ENCODE measurements around the gene GRAMD1B. TPM values are rescaled to one million over a fixed set of nuclear protein-coding genes. Genes with fewer than 3 reads are reported as not detected.
"Not testable (repeated sequence)": the region's sequence is repeated elsewhere in the genome, so short reads cannot be mapped to it uniquely, and the experiment has no call there.

Gene GRAMD1B
- total and polyA plus RNA-seq, 5 donors from 2014 or later = 1.7 to 10.8 (median 5.3) TPM

DNA sequence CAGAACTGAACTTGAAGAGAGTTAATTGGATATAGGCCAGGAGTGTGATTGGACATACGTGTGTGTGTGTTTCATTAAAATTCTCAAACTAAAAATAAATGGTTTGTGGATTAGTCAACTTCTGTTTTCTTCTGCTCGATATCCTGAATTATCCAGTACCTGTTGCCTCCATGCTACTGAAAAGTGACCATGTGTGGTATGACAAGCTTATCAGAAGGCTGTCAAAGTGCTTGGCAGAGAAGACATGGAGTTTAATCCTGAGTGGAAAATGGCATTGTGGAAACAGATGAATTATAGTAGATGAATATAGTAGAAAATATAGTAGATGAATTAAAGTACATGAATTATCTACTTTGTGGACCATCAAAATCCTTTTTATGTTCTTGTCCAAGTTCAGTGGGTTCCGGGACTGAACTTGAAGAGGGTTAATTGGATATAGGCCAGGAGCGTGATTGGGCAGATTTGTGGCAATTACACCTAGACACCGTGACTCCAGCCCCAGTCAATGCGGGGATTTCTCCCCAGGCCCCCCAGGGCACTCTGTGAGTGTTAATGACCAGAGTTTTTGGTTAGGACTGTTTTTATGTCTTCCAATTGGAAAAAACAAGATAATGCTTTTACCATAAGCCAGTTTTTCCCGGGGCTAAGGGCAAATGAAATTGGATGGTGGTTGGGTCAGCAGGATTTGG is 30.1 kb downstream of the GRAMD1B start:
- DNase-seq (no peak), ATAC-seq (ENCODE audit: low read depth in 2 of 2) (no peak)
- no peaks in the 10 kb centered on the region for H3K27me3 ChIP-seq (ENCODE audit: control insufficient read depth, insufficient read depth, low read length)
- H3K36me3 Mint-ChIP-seq = no peaks in the 10 kb centered on the region
- no peaks in the 10 kb centered on the region for H3K36me3 ChIP-seq (ENCODE audit: control insufficient read depth, insufficient read depth, low read length)
- no peaks in the 10 kb centered on the region for H3K27me3 Mint-ChIP-seq
- peaks cover 22% of the 10 kb centered on the region for H3K4me1 ChIP-seq (ENCODE audit: control insufficient read depth, insufficient read depth, low read length, poor library complexity, severe bottlenecking)
- H3K9me3 Mint-ChIP-seq = peaks cover 0 to 2% (median 0%) of the 10 kb centered on the region in 7 donors
- H3K4me1 Mint-ChIP-seq = peaks cover 0 to 29% (median 12%) of the 10 kb centered on the region in 4 donors
- no peak overlapping the region for H3K4me3 Mint-ChIP-seq
- H3K4me3 ChIP-seq (ENCODE audit: low read depth, low read length) = no peak overlapping the region
- no peaks in the 10 kb centered on the region for H3K9me3 ChIP-seq (ENCODE audit: control insufficient read depth in 2 of 2, low read length in 2 of 2)
- H3K27ac ChIP-seq (ENCODE audit: insufficient read depth, low read length, poor library complexity, severe bottlenecking) = no peak overlapping the region
- no peak overlapping the region for H3K27ac Mint-ChIP-seq

DNA sequence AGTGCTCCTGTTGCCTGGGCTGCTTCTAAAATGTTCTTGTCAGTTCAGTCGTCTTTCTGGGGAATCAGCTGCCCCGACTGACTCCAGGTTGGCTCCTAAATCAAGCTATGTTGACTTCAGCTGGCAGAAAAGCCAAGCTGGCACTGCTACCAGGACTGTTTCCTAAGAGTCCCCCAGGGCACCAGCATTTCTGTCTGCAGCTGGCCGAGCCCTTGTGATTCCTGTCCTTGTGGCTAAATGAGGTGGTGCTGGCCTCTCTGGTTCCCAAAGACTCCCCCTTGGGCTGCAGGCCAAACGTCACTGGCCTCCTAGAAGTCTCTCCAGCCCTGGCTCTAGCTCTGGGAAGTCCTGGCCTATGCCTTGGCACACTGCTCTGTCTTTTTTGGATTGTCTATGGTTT is 31.1 kb downstream of the GRAMD1B start:
- ATAC-seq (ENCODE audit: low read depth in 2 of 2) = no peak

DNA sequence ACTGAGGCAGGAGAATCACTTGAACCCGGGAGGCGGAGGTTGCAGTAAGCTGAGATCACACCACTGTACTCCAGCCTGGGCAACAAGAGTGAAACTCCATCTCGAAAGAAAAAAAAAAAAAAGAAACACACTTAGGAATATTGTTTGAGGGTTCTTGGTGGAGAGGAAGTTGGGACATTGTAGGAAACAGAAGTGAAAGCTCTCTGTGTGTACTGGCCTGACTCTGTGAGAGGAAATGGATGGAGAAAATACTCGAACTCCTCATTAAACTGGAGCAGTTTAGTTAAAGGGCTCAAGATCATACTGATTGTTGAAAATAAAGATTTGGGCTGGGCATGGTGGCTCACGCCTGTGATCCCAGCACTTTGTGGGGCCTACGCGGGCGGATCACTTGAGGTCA is 35.6 kb downstream of the GRAMD1B start:
- not testable (repeated sequence) for H3K9me3 Mint-ChIP-seq; H3K27me3 Mint-ChIP-seq; H3K4me1 ChIP-seq (ENCODE audit: control insufficient read depth, insufficient read depth, low read length, poor library complexity, severe bottlenecking); H3K27ac ChIP-seq (ENCODE audit: insufficient read depth, low read length, poor library complexity, severe bottlenecking); H3K9me3 ChIP-seq (ENCODE audit: control insufficient read depth in 2 of 2, low read length in 2 of 2); ATAC-seq (ENCODE audit: low read depth in 2 of 2); DNase-seq; H3K27me3 ChIP-seq (ENCODE audit: control insufficient read depth, insufficient read depth, low read length); H3K4me3 Mint-ChIP-seq; H3K36me3 ChIP-seq (ENCODE audit: control insufficient read depth, insufficient read depth, low read length); H3K4me3 ChIP-seq (ENCODE audit: low read depth, low read length); H3K36me3 Mint-ChIP-seq
- peaks cover 0 to 11% (median under 1%) of the 10 kb centered on the region in 4 donors for H3K4me1 Mint-ChIP-seq
- H3K27ac Mint-ChIP-seq = peak overlapping the region in 1 of 3 donors; percentile 63

More for the DNA sequence above, 31.1 kb downstream of the GRAMD1B start:
- Histone ChIP-seq H3K4me1 (ENCODE audit: control insufficient read depth, insufficient read depth, low read length, poor library complexity, severe bottlenecking) (peaks cover 14% of the 10 kb centered on the region), H3K27ac (ENCODE audit: insufficient read depth, low read length, poor library complexity, severe bottlenecking) (no peak overlapping the region), H3K36me3 (ENCODE audit: control insufficient read depth, insufficient read depth, low read length) (no peaks in the 10 kb centered on the region), H3K9me3 (ENCODE audit: control insufficient read depth in 2 of 2, low read length in 2 of 2) (no peaks in the 10 kb centered on the region), H3K27me3 (ENCODE audit: control insufficient read depth, insufficient read depth, low read length) (no peaks in the 10 kb centered on the region), H3K4me3 (ENCODE audit: low read depth, low read length) (no peak overlapping the region)
- peaks cover 0 to 2% (median 0%) of the 10 kb centered on the region in 7 donors for H3K9me3 Mint-ChIP-seq
- H3K36me3 Mint-ChIP-seq = no peaks in the 10 kb centered on the region
- no peak for DNase-seq
- no peak overlapping the region for H3K27ac Mint-ChIP-seq
- peaks cover 0 to 23% (median 9%) of the 10 kb centered on the region in 4 donors for H3K4me1 Mint-ChIP-seq
- no peaks in the 10 kb centered on the region for H3K27me3 Mint-ChIP-seq
- H3K4me3 Mint-ChIP-seq = no peak overlapping the region

DNA sequence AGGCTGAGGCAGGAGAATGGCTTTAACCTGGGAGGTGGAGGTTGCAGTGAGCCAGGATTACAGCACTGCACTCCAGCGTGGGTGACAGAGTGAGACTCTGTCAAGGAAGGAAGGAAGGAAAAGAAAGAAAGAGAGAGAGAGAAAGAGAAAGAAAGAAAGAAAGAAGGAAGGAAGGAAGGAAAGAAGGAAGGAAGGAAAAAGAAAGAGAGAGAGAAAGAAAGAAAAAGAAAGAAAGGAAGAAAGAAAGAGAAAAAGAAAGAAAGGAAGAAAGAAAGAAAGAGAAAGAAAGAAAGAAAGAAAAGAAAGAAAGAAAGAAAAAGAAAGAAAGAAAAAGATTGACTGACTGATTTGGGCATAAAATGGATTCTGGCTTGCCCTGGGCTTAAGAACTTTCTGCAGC is 36.1 kb downstream of the GRAMD1B start:
- not testable (repeated sequence) for ATAC-seq (ENCODE audit: low read depth in 2 of 2); H3K4me3 Mint-ChIP-seq; H3K27me3 ChIP-seq (ENCODE audit: control insufficient read depth, insufficient read depth, low read length); H3K9me3 Mint-ChIP-seq; H3K27me3 Mint-ChIP-seq; H3K9me3 ChIP-seq (ENCODE audit: control insufficient read depth in 2 of 2, low read length in 2 of 2); H3K4me1 ChIP-seq (ENCODE audit: control insufficient read depth, insufficient read depth, low read length, poor library complexity, severe bottlenecking); DNase-seq; H3K36me3 Mint-ChIP-seq; H3K4me3 ChIP-seq (ENCODE audit: low read depth, low read length); H3K36me3 ChIP-seq (ENCODE audit: control insufficient read depth, insufficient read depth, low read length); H3K27ac ChIP-seq (ENCODE audit: insufficient read depth, low read length, poor library complexity, severe bottlenecking)
- Mint-ChIP-seq H3K4me1 (peaks cover 0 to 11% (median under 1%) of the 10 kb centered on the region in 4 donors), H3K27ac (peak overlapping the region in 1 of 3 donors; percentile 57)

DNA sequence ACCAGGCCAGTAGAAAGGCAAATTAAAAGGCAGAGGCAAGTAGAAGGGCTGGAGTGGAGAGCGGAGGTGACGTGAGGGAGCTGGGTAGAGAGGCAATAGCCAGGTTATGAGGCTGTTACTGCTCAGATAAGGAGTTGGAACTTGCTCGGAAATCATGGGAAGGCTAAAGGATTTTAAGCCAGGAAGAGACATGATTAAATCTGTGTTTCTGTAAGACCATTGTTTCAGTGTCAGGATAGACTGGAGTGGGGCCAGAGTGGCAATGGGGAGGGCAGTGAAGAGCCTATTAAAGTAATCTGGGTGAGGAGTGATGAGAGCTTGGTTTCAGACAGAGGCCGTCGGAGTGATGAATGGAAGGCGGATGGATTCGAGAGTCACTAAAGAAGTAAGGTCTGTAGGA is 39.0 kb downstream of the GRAMD1B start:
- no peak overlapping the region for H3K4me3 ChIP-seq (ENCODE audit: low read depth, low read length)
- H3K4me1 ChIP-seq (ENCODE audit: control insufficient read depth, insufficient read depth, low read length, poor library complexity, severe bottlenecking) = no peaks in the 10 kb centered on the region
- DNase-seq (no peak), ATAC-seq (ENCODE audit: low read depth in 2 of 2) (no peak)
- no peak overlapping the region for H3K27ac Mint-ChIP-seq
- H3K27ac ChIP-seq (ENCODE audit: insufficient read depth, low read length, poor library complexity, severe bottlenecking) = no peak overlapping the region
- no peaks in the 10 kb centered on the region for H3K36me3 ChIP-seq (ENCODE audit: control insufficient read depth, insufficient read depth, low read length)
- no peaks in the 10 kb centered on the region for H3K27me3 Mint-ChIP-seq
- H3K4me1 Mint-ChIP-seq = peaks cover 0 to 11% (median under 1%) of the 10 kb centered on the region in 4 donors
- no peaks in the 10 kb centered on the region for H3K27me3 ChIP-seq (ENCODE audit: control insufficient read depth, insufficient read depth, low read length)
- H3K36me3 Mint-ChIP-seq = no peaks in the 10 kb centered on the region
- H3K9me3 Mint-ChIP-seq = no peaks in the 10 kb centered on the region
- H3K4me3 Mint-ChIP-seq = no peak overlapping the region
- no peaks in the 10 kb centered on the region for H3K9me3 ChIP-seq (ENCODE audit: control insufficient read depth in 2 of 2, low read length in 2 of 2)

DNA sequence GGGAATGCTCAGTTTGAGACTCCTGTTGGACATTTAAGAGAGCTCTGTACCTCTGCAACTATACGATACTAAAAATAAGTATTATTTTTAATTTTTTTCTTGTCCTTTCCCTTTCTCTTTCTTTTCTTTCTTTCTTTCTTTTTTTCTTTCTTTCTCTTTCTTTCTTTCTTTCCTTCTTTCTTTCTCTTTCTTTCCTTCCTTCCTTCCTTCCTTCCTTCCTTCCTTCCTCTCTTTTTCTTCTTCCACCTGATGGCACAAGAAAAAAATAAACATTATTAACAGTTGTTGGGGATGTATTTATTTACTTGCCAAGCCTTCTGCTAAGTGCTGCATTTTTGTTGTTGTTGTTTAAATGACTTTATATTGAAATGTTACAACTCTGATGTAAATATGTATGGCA is 39.5 kb downstream of the GRAMD1B start:
- ATAC-seq (ENCODE audit: low read depth in 2 of 2) (no peak), DNase-seq (no peak)
- Histone ChIP-seq H3K4me3 (ENCODE audit: low read depth, low read length) (no peak overlapping the region), H3K27ac (ENCODE audit: insufficient read depth, low read length, poor library complexity, severe bottlenecking) (no peak overlapping the region), H3K27me3 (ENCODE audit: control insufficient read depth, insufficient read depth, low read length) (no peaks in the 10 kb centered on the region), H3K36me3 (ENCODE audit: control insufficient read depth, insufficient read depth, low read length) (no peaks in the 10 kb centered on the region), H3K4me1 (ENCODE audit: control insufficient read depth, insufficient read depth, low read length, poor library complexity, severe bottlenecking) (no peaks in the 10 kb centered on the region), H3K9me3 (ENCODE audit: control insufficient read depth in 2 of 2, low read length in 2 of 2) (no peaks in the 10 kb centered on the region)
- H3K27ac Mint-ChIP-seq = peak overlapping the region in 1 of 3 donors; percentile 30
- H3K9me3 Mint-ChIP-seq = no peaks in the 10 kb centered on the region
- H3K36me3 Mint-ChIP-seq = no peaks in the 10 kb centered on the region
- H3K4me1 Mint-ChIP-seq = peaks cover 0 to 8% (median under 1%) of the 10 kb centered on the region in 4 donors
- no peaks in the 10 kb centered on the region for H3K27me3 Mint-ChIP-seq
- H3K4me3 Mint-ChIP-seq = no peak overlapping the region

DNA sequence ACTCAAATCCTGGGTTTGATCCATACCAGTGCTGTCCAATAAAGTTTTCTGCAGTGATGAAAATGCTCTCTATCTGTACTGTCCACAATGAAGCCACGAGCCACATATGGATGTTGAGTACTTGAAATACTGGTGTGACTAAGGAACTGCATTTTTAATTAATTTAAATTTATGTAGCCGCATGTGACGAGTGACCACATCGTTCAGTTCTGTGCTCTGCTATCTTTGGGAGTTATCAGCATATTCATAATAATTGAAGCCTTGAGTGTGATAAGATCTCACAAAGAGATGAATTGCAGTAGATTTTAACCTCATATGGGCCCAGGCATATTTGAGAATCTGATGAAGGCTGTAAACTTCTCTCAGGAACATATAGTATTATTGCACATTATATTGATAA is 40.8 kb downstream of the GRAMD1B start:
- no peak for ATAC-seq (ENCODE audit: low read depth in 2 of 2)
- Mint-ChIP-seq H3K4me3 (no peak overlapping the region), H3K9me3 (no peaks in the 10 kb centered on the region), H3K36me3 (no peaks in the 10 kb centered on the region), H3K27ac (no peak overlapping the region), H3K4me1 (peaks cover 0 to 4% (median under 1%) of the 10 kb centered on the region in 4 donors), H3K27me3 (no peaks in the 10 kb centered on the region)
- no peaks in the 10 kb centered on the region for H3K36me3 ChIP-seq (ENCODE audit: control insufficient read depth, insufficient read depth, low read length)
- no peaks in the 10 kb centered on the region for H3K27me3 ChIP-seq (ENCODE audit: control insufficient read depth, insufficient read depth, low read length)
- H3K4me1 ChIP-seq (ENCODE audit: control insufficient read depth, insufficient read depth, low read length, poor library complexity, severe bottlenecking) = no peaks in the 10 kb centered on the region
- H3K9me3 ChIP-seq (ENCODE audit: control insufficient read depth in 2 of 2, low read length in 2 of 2) = no peaks in the 10 kb centered on the region
- DNase-seq = no peak
- no peak overlapping the region for H3K4me3 ChIP-seq (ENCODE audit: low read depth, low read length)
- no peak overlapping the region for H3K27ac ChIP-seq (ENCODE audit: insufficient read depth, low read length, poor library complexity, severe bottlenecking)
